Measurements from ENCODE around the gene LMLN. TPM values are rescaled to one million over a fixed set of nuclear protein-coding genes. Genes with fewer than 3 reads are reported as not detected.
A peak's percentile ranks its signal among the peaks of the same experiment; 100 is the strongest.

The LMLN gene
- total and polyA plus RNA-seq, 2 experiments from 2014 or later = 3.1 to 6.2 TPM

GRCh38 chr3:197942956-197943556 lies 17.0 kb upstream of the LMLN start:
- H3K9me2 ChIP-seq (ENCODE audit: insufficient read depth) = no peaks in the 10 kb centered on the region
- in situ Hi-C loops (cut with MboI) = no loop called here
- no peaks in the 10 kb centered on the region for H4K20me1 ChIP-seq (ENCODE audit: insufficient read depth)
- H2AFZ ChIP-seq = no peak overlapping the region
- peak; percentile 68 for DNase-seq
- WGBS, 2 experiments (ENCODE audit: low coverage in 1 of 2, low lambda C conversion rate in 2 of 2, missing lambda C conversion rate in 2 of 2) = 20 to 27% methylated on average over 2 of the region's 2 CpGs
- H3K36me3 ChIP-seq (ENCODE audit: low read depth) = no peaks in the 10 kb centered on the region
- no peak overlapping the region for H3K27ac ChIP-seq
- no peaks in the 10 kb centered on the region for H3K4me1 ChIP-seq (ENCODE audit: insufficient read depth)
- H3K27me3 ChIP-seq (replicated peaks; ENCODE audit: insufficient read depth) = no peaks in the 10 kb centered on the region
- no peaks in the 10 kb centered on the region for H3K9me3 ChIP-seq (ENCODE audit: low read depth)
- TF ChIP-seq EZH2phosphoT487 (IDR thresholded peaks at IDR 0.05; ENCODE audit: insufficient read depth, low read depth) (no peak), EZH2 (IDR thresholded peaks at IDR 0.05; ENCODE audit: insufficient read depth, poor library complexity, severe bottlenecking) (no peak)
- no peak overlapping the region for H3K4me2 ChIP-seq (ENCODE audit: unreplicated experiment)
- H3F3A ChIP-seq (ENCODE audit: insufficient read depth) = no peaks in the 10 kb centered on the region
- no peaks in the 10 kb centered on the region for H3K79me2 ChIP-seq (ENCODE audit: insufficient read depth)
- H3K4me3 ChIP-seq = no peak overlapping the region
- no peak overlapping the region for H3K9ac ChIP-seq

DNA sequence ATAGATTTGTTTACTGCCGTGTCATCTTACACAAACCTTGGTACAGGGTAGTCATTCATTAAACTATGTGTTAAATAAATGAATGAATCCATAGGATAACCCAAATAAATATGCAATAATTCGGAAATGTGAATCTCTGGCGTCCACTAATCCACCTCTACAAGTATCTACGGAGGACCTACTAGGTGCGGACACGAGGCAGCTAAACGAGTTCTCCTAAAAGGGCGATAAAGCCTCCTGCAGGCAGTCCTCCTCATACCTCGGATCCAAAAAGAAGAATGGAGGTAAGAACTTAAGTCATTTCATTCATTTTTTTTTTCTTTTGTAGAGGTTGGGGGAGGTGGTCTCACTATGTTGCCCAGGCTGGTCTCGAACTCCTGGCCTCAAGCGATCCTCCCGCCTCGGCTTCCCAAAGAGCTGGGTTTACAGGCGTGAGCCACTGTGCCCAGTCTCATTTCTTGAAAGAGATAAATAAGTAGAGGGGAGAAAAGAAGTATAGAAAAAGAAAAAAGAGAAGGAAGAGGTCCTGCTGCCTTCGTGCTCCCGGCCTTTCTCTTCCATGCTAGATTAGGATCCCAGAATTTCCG lies 10.7 kb upstream of the LMLN start:
- Histone ChIP-seq H3K4me2 (ENCODE audit: unreplicated experiment) (peak overlapping the region; percentile 94), H3K9me2 (ENCODE audit: insufficient read depth) (no peaks in the 10 kb centered on the region), H3K4me3 (peak overlapping the region; percentile 100), H3K27ac (peak overlapping the region; percentile 95), H2AFZ (peak overlapping the region; percentile 88), H3K9ac (peak overlapping the region; percentile 100), H3K9me3 (ENCODE audit: low read depth) (no peaks in the 10 kb centered on the region), H3K4me1 (ENCODE audit: insufficient read depth) (peaks cover 35% of the 10 kb centered on the region), H3K36me3 (ENCODE audit: low read depth) (peaks cover 32% of the 10 kb centered on the region), H3K27me3 (replicated peaks; ENCODE audit: insufficient read depth) (no peaks in the 10 kb centered on the region), H4K20me1 (ENCODE audit: insufficient read depth) (peaks cover 6% of the 10 kb centered on the region; the same call in 1 of the 2 replicates), H3F3A (ENCODE audit: insufficient read depth) (peaks cover 44% of the 10 kb centered on the region), H3K79me2 (ENCODE audit: insufficient read depth) (peaks cover 43% of the 10 kb centered on the region)
- 22 to 24% methylated on average over 17 of the region's 17 CpGs for WGBS, 2 experiments (ENCODE audit: low coverage in 1 of 2, low lambda C conversion rate in 2 of 2, missing lambda C conversion rate in 2 of 2)
- peak; percentile 26 for DNase-seq
- no peak for TF ChIP-seq EZH2phosphoT487 (IDR thresholded peaks at IDR 0.05; ENCODE audit: insufficient read depth, low read depth)
- no peak for TF ChIP-seq EZH2 (IDR thresholded peaks at IDR 0.05; ENCODE audit: insufficient read depth, poor library complexity, severe bottlenecking)
- in situ Hi-C loops (cut with MboI) = no loop called here

DNA sequence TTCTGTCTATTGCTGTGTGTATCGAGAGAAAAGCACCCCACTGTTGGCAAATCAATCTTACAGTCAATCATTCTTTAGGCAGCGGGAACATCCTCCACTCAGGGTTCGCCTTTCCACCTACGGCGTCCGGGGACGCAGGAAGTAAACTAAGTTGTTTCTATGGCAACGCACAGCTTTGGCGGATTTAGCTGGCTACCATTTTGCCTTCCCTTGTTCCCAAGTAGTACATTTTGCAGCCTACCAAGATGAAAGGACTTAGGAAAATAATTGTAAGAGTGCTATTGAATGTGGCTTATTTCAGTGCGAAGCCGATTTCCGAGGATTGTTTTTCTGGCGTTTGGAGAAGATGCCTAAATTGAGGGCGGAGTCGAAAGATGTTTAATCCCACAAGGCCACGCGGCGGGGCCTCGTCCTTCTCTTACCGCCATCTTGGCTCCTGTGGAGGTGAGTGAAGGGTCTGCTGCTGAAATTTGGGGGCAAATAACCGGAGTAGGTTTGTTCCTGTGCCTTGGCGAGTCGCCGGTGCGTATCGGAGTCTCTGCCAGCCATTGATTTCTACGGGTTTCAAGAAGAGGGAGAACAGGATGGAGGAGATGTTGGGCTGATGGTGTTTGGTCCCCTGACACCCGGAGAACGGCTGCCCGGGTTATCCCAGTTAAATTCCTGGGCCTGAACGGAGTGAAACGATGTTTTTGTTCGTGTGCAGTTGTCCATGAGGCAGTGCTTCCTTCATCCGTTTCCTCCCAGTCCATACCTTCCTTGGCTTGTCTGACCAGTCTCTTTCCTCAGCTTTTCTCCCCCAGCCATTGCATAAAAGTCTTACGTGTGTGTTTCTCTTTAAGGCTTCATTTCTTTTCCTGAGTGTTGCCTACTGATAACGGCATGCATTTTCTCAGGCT lies 10.0 kb upstream of the LMLN start, which contains the start of gene RPL35A:
RPL35A (plus strand) TSS at position 413 of the 899 bp plus-strand sequence. CDS start 778 bp downstream, outside the sequence.
- WGBS, 2 experiments (ENCODE audit: low coverage in 1 of 2, low lambda C conversion rate in 2 of 2, missing lambda C conversion rate in 2 of 2) = 1% methylated on average over 36 of the region's 36 CpGs
- H3K79me2 ChIP-seq (ENCODE audit: insufficient read depth) = peaks cover 50% of the 10 kb centered on the region

GRCh38 chr3:197950677-197951061 lies 9.3 kb upstream of the LMLN start:
- H2AFZ ChIP-seq = no peak overlapping the region

More for the DNA sequence above, 10.0 kb upstream of the LMLN start, which contains the start of gene RPL35A:
- in situ Hi-C loops (cut with MboI) = no loop called here
- no peaks in the 10 kb centered on the region for H3K9me2 ChIP-seq (ENCODE audit: insufficient read depth)
- peak; percentile 99 for DNase-seq
- H3K9ac ChIP-seq = peak within 1 kb of the TSS; percentile 100
- H3K36me3 ChIP-seq (ENCODE audit: low read depth) = peaks cover 40% of the 10 kb centered on the region
- no peak for TF ChIP-seq EZH2phosphoT487 (IDR thresholded peaks at IDR 0.05; ENCODE audit: insufficient read depth, low read depth)
- no peak for TF ChIP-seq EZH2 (IDR thresholded peaks at IDR 0.05; ENCODE audit: insufficient read depth, poor library complexity, severe bottlenecking)
- H3K9me3 ChIP-seq (ENCODE audit: low read depth) = no peaks in the 10 kb centered on the region
- H3K4me3 ChIP-seq = peak within 1 kb of the TSS; percentile 100
- H3F3A ChIP-seq (ENCODE audit: insufficient read depth) = peaks cover 51% of the 10 kb centered on the region
- H3K4me1 ChIP-seq (ENCODE audit: insufficient read depth) = peaks cover 35% of the 10 kb centered on the region
- no peaks in the 10 kb centered on the region for H3K27me3 ChIP-seq (replicated peaks; ENCODE audit: insufficient read depth)
- H3K27ac ChIP-seq = peak within 1 kb of the TSS; percentile 95
- peak within 1 kb of the TSS; percentile 88 for H2AFZ ChIP-seq
- H3K4me2 ChIP-seq (ENCODE audit: unreplicated experiment) = peak within 1 kb of the TSS; percentile 94
- peaks cover 7% of the 10 kb centered on the region; the same call in 1 of the 2 replicates for H4K20me1 ChIP-seq (ENCODE audit: insufficient read depth)

More at GRCh38 chr3:197950677-197951061, 9.3 kb upstream of the LMLN start:
- H3K4me2 ChIP-seq (ENCODE audit: unreplicated experiment) = peak overlapping the region; percentile 94
- peaks cover 53% of the 10 kb centered on the region for H3K79me2 ChIP-seq (ENCODE audit: insufficient read depth)
- H3K9me2 ChIP-seq (ENCODE audit: insufficient read depth) = no peaks in the 10 kb centered on the region
- DNase-seq = no peak
- TF ChIP-seq EZH2phosphoT487 (IDR thresholded peaks at IDR 0.05; ENCODE audit: insufficient read depth, low read depth) (no peak), EZH2 (IDR thresholded peaks at IDR 0.05; ENCODE audit: insufficient read depth, poor library complexity, severe bottlenecking) (no peak)
- H3K9me3 ChIP-seq (ENCODE audit: low read depth) = no peaks in the 10 kb centered on the region
- H3K9ac ChIP-seq = peak overlapping the region; percentile 100
- peaks cover 13% of the 10 kb centered on the region; the same call in 1 of the 2 replicates for H4K20me1 ChIP-seq (ENCODE audit: insufficient read depth)
- H3K4me3 ChIP-seq = peak overlapping the region; percentile 100
- H3K27ac ChIP-seq = peak overlapping the region; percentile 95
- peaks cover 46% of the 10 kb centered on the region for H3K36me3 ChIP-seq (ENCODE audit: low read depth)
- 1% methylated on average over 11 of the region's 11 CpGs for WGBS, 2 experiments (ENCODE audit: low coverage in 1 of 2, low lambda C conversion rate in 2 of 2, missing lambda C conversion rate in 2 of 2)
- peaks cover 58% of the 10 kb centered on the region for H3F3A ChIP-seq (ENCODE audit: insufficient read depth)
- H3K27me3 ChIP-seq (replicated peaks; ENCODE audit: insufficient read depth) = no peaks in the 10 kb centered on the region
- peaks cover 35% of the 10 kb centered on the region for H3K4me1 ChIP-seq (ENCODE audit: insufficient read depth)
- in situ Hi-C loops (cut with MboI) = no loop called here
